ENCODE results near the gene CTBP2. TPM values are rescaled to one million over a fixed set of nuclear protein-coding genes. Genes with fewer than 3 reads are reported as not detected.

CTBP2 gene
- total RNA-seq, 1 experiment from 2014 or later, result 78.7 TPM

DNA sequence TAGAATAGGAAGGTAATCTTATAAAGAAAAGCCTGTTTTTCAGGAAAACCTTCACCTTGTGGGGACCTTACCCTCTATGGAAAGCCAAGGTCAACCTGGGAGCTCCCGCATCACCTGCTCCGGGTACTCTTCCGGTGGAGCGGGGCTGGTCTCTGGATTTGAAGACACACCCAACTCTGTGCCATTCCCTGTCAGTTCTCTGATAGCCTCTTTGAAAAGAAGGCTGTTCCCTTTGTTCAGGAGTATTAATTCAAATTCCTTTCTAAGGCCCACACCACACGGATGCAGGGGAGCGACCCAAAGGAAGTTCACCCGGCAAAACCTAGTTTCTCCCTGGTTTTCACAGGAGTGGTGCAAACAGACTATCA lies 10.7 kb downstream of the CTBP2 start:
- TF ChIP-seq, protein P1, sequence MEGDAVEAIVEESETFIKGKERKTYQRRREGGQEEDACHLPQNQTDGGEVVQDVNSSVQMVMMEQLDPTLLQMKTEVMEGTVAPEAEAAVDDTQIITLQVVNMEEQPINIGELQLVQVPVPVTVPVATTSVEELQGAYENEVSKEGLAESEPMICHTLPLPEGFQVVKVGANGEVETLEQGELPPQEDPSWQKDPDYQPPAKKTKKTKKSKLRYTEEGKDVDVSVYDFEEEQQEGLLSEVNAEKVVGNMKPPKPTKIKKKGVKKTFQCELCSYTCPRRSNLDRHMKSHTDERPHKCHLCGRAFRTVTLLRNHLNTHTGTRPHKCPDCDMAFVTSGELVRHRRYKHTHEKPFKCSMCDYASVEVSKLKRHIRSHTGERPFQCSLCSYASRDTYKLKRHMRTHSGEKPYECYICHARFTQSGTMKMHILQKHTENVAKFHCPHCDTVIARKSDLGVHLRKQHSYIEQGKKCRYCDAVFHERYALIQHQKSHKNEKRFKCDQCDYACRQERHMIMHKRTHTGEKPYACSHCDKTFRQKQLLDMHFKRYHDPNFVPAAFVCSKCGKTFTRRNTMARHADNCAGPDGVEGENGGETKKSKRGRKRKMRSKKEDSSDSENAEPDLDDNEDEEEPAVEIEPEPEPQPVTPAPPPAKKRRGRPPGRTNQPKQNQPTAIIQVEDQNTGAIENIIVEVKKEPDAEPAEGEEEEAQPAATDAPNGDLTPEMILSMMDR (IDR thresholded peaks at IDR 0.05; ENCODE audit: unreplicated experiment), result no peak

DNA sequence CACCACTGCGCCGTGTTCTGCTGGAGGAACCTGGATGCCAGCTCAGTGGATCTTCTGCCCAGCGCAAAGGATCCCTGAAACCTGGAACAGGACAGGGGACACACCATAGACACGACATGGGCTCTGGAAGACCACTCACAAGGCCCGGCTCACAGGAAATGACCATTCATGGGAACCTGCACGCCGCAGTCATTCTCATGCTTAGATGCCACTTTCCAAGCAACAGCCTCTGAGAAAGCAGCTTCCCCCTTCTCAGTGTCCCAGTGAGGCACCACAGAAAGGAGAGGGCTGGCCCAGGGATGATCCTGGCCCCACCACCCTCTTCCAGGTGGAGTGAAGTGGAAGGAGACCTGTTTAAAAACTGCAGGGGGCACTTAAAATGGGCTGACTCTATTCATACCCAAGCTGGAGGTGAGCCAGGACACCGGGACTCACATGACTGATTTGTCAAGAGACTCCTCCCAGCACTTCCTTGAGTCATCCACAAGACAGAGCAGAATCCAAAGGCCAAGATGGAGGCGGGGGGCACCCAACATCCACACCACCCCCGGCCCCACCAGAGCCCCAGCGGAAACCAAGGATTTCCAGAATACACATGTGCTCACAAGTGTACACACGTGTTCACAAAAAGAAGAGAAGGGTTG lies 11.2 kb downstream of the CTBP2 start:
- Mint-ChIP-seq H3K4me1 (ENCODE audit: low read depth, unreplicated experiment) (peaks cover 53% of the 10 kb centered on the region), H3K4me3 (ENCODE audit: low read depth, unreplicated experiment) (peak overlapping the region; percentile 5), H3K27me3 (ENCODE audit: unreplicated experiment) (no peaks in the 10 kb centered on the region), H3K27ac (ENCODE audit: unreplicated experiment) (peak overlapping the region; percentile 11), H3K36me3 (ENCODE audit: insufficient read depth, unreplicated experiment) (peaks cover 66% of the 10 kb centered on the region), H3K9me3 (ENCODE audit: low read depth, unreplicated experiment) (no peaks in the 10 kb centered on the region)
- intact Hi-C loops (cut with micrococcal nuclease; ENCODE audit: unreplicated experiment), result no loop called here
- no TSS peak for BruUV-seq (replicated peaks)
- TF ChIP-seq, protein P1 (IDR thresholded peaks at IDR 0.05; ENCODE audit: unreplicated experiment), result no peak
- CTCF ChIA-PET, result no interaction called here
- DNase-seq, result peak; percentile 49

More for the DNA sequence above, 10.7 kb downstream of the CTBP2 start:
- peaks cover 58% of the 10 kb centered on the region for H3K4me1 Mint-ChIP-seq (ENCODE audit: low read depth, unreplicated experiment)
- H3K9me3 Mint-ChIP-seq (ENCODE audit: low read depth, unreplicated experiment), result no peaks in the 10 kb centered on the region
- H3K36me3 Mint-ChIP-seq (ENCODE audit: insufficient read depth, unreplicated experiment), result peaks cover 71% of the 10 kb centered on the region
- intact Hi-C loops (cut with micrococcal nuclease; ENCODE audit: unreplicated experiment), result loop anchor here (1.0 to 10.0 kb wide), 2 partner anchors 45 to 101 kb away; no protein-coding TSS in a partner anchor
- no TSS peak for BruUV-seq (replicated peaks)
- no peaks in the 10 kb centered on the region for H3K27me3 Mint-ChIP-seq (ENCODE audit: unreplicated experiment)
- peak overlapping the region; percentile 42 for H3K27ac Mint-ChIP-seq (ENCODE audit: unreplicated experiment)
- H3K4me3 Mint-ChIP-seq (ENCODE audit: low read depth, unreplicated experiment), result peak overlapping the region; percentile 5
- CTCF ChIA-PET, result no interaction called here
- no peak for DNase-seq

GRCh38 chr10:125148528-125148927 lies 11.8 kb downstream of the CTBP2 start:
- H3K4me3 Mint-ChIP-seq (ENCODE audit: low read depth, unreplicated experiment), result peak overlapping the region; percentile 63
- no TSS peak for BruUV-seq (replicated peaks)
- H3K36me3 Mint-ChIP-seq (ENCODE audit: insufficient read depth, unreplicated experiment), result peaks cover 61% of the 10 kb centered on the region
- no peaks in the 10 kb centered on the region for H3K9me3 Mint-ChIP-seq (ENCODE audit: low read depth, unreplicated experiment)
- TF ChIP-seq, protein P1 (IDR thresholded peaks at IDR 0.05; ENCODE audit: unreplicated experiment), result no peak
- peak overlapping the region; percentile 11 for H3K27ac Mint-ChIP-seq (ENCODE audit: unreplicated experiment)
- intact Hi-C loops (cut with micrococcal nuclease; ENCODE audit: unreplicated experiment), result no loop called here
- H3K4me1 Mint-ChIP-seq (ENCODE audit: low read depth, unreplicated experiment), result peaks cover 46% of the 10 kb centered on the region
- H3K27me3 Mint-ChIP-seq (ENCODE audit: unreplicated experiment), result no peaks in the 10 kb centered on the region
- CTCF ChIA-PET, result no interaction called here
- no peak for DNase-seq

GRCh38 chr10:125147971-125148439 lies 12.4 kb downstream of the CTBP2 start:
- H3K27me3 Mint-ChIP-seq (ENCODE audit: unreplicated experiment), result no peaks in the 10 kb centered on the region
- intact Hi-C loops (cut with micrococcal nuclease; ENCODE audit: unreplicated experiment), result no loop called here
- H3K27ac Mint-ChIP-seq (ENCODE audit: unreplicated experiment), result peak overlapping the region; percentile 92
- peaks cover 41% of the 10 kb centered on the region for H3K4me1 Mint-ChIP-seq (ENCODE audit: low read depth, unreplicated experiment)
- H3K4me3 Mint-ChIP-seq (ENCODE audit: low read depth, unreplicated experiment), result peak overlapping the region; percentile 63
- TF ChIP-seq, protein P1 (IDR thresholded peaks at IDR 0.05; ENCODE audit: unreplicated experiment), result no peak
- CTCF ChIA-PET, result interaction anchor here (0.6 to 0.7 kb wide), 2 partner anchors 82 to 775 kb away, joined by 3 read pairs; no protein-coding TSS in a partner anchor
- DNase-seq, result peak; percentile 50
- no peaks in the 10 kb centered on the region for H3K9me3 Mint-ChIP-seq (ENCODE audit: low read depth, unreplicated experiment)
- no TSS peak for BruUV-seq (replicated peaks)
- peaks cover 55% of the 10 kb centered on the region for H3K36me3 Mint-ChIP-seq (ENCODE audit: insufficient read depth, unreplicated experiment)

Data from Calu3 (cell line).